Measurements from ENCODE around the gene IFNA17.
"Not testable (repeated sequence)": the region's sequence is repeated elsewhere in the genome, so short reads cannot be mapped to it uniquely, and the experiment has no call there.

The IFNA17 gene

GRCh38 chr9:21187487-21187886, 40.5 kb downstream of the IFNA17 start, which contains the start of gene IFNA4:
Gene IFNA4 (minus strand): TSS chr9:21187587. CDS start chr9:21187531, 56 bp downstream.
- not testable (repeated sequence) for H2BK120ac ChIP-seq (ENCODE audit: low read depth, low read length); H3K9ac ChIP-seq (ENCODE audit: low read length); DNase-seq; H3K27ac ChIP-seq (ENCODE audit: low read length, poor library complexity, severe bottlenecking); H4K8ac ChIP-seq (ENCODE audit: low read length); H3K9me3 ChIP-seq (ENCODE audit: control insufficient read depth, low read length); H3K4me3 ChIP-seq (ENCODE audit: insufficient read depth in 1 of 2, low read depth in 1 of 2, low read length in 2 of 2); H4K91ac ChIP-seq (ENCODE audit: low read length); H2AK5ac ChIP-seq (ENCODE audit: low read length, severe bottlenecking); H3K4me1 ChIP-seq (ENCODE audit: control insufficient read depth, insufficient read depth, low read depth, low read length); H3K14ac ChIP-seq (ENCODE audit: low read length in 2 of 2); H2BK15ac ChIP-seq (ENCODE audit: low read depth, poor library complexity, severe bottlenecking); H2BK12ac ChIP-seq (ENCODE audit: low read length in 2 of 2); H3K36me3 ChIP-seq (ENCODE audit: control insufficient read depth in 1 of 2, insufficient read depth in 2 of 2, low read depth in 1 of 2, low read length in 2 of 2); H3K4ac ChIP-seq (ENCODE audit: low read depth in 1 of 2, low read length in 2 of 2); H3K79me1 ChIP-seq (replicated peaks; ENCODE audit: low read length, poor library complexity, severe bottlenecking); H3K18ac ChIP-seq (ENCODE audit: low read depth in 1 of 2, low read length in 2 of 2); H3K23ac ChIP-seq (ENCODE audit: low read length in 2 of 2); H3K27me3 ChIP-seq (ENCODE audit: control insufficient read depth in 1 of 2, insufficient read depth in 1 of 2, low read length in 2 of 2); H2AFZ ChIP-seq (ENCODE audit: low read depth, low read length); H2BK5ac ChIP-seq (ENCODE audit: low read depth, low read length, poor library complexity, severe bottlenecking); H3K4me2 ChIP-seq (ENCODE audit: low read length, poor library complexity, severe bottlenecking)
- WGBS, result no CpG with 5 or more reads among the region's 3 CpGs

GRCh38 chr9:21182810-21183736, 44.9 kb downstream of the IFNA17 start:
- H3K14ac ChIP-seq (ENCODE audit: low read length in 2 of 2); H2BK5ac ChIP-seq (ENCODE audit: low read depth, low read length, poor library complexity, severe bottlenecking); H4K91ac ChIP-seq (ENCODE audit: low read length); H3K36me3 ChIP-seq (ENCODE audit: control insufficient read depth in 1 of 2, insufficient read depth in 2 of 2, low read depth in 1 of 2, low read length in 2 of 2); H3K23ac ChIP-seq (ENCODE audit: low read length in 2 of 2); H3K9me3 ChIP-seq (ENCODE audit: control insufficient read depth, low read length); H2BK15ac ChIP-seq (ENCODE audit: low read depth, poor library complexity, severe bottlenecking); H4K8ac ChIP-seq (ENCODE audit: low read length); H3K27ac ChIP-seq (ENCODE audit: low read length, poor library complexity, severe bottlenecking); H3K18ac ChIP-seq (ENCODE audit: low read depth in 1 of 2, low read length in 2 of 2); H3K4me2 ChIP-seq (ENCODE audit: low read length, poor library complexity, severe bottlenecking); H2AK5ac ChIP-seq (ENCODE audit: low read length, severe bottlenecking); H3K79me1 ChIP-seq (replicated peaks; ENCODE audit: low read length, poor library complexity, severe bottlenecking); H2AFZ ChIP-seq (ENCODE audit: low read depth, low read length); H3K4me3 ChIP-seq (ENCODE audit: insufficient read depth in 1 of 2, low read depth in 1 of 2, low read length in 2 of 2); H3K9ac ChIP-seq (ENCODE audit: low read length); H2BK120ac ChIP-seq (ENCODE audit: low read depth, low read length); H3K4ac ChIP-seq (ENCODE audit: low read depth in 1 of 2, low read length in 2 of 2); H3K4me1 ChIP-seq (ENCODE audit: control insufficient read depth, insufficient read depth, low read depth, low read length); H2BK12ac ChIP-seq (ENCODE audit: low read length in 2 of 2): not testable (repeated sequence)
- 35% methylated on average over 2 of the region's 4 CpGs for WGBS
- H3K27me3 ChIP-seq (ENCODE audit: control insufficient read depth in 1 of 2, insufficient read depth in 1 of 2, low read length in 2 of 2), result peaks cover 5 to 12% of the 10 kb centered on the region in 2 experiments
- DNase-seq, result peak; percentile 5

Measured in mesenchymal stem cell (in vitro differentiated cells and primary cell).